ENCODE results near the gene SSNA1.

DNA sequence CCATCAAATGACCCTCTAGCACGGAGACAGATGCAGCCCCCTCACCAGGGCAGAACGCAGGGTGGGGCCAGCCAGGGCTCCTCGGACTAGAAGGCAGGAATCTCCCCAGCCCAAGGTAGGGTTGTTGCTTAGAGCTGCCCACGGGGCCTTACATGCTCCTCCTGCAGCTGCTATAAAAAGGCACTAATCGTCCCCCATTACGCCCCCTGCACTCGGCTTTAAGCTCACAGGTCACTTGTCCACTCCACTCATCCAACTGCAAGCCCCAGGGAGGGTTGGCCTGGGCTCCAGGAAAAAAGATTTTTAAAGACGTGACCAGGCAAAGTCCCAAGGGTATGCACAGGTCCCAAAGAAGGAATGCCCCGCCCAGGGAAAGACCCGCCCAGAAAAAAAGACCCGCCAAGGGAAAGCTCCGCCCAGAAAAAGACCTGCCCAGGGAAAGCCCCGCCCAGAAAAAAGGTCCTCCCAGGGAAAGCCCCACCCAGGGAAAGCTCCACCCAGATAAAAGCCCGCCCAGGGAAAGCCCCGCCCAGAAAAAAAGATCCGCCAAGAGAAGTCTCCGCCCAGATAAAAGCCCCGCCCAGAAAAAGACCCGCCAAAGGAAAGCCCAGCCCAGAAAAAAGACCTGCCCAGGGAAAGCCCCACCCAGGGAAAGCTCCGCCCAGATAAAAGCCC lies 38.4 kb upstream of the SSNA1 start:
- TF ChIP-seq, protein P1, sequence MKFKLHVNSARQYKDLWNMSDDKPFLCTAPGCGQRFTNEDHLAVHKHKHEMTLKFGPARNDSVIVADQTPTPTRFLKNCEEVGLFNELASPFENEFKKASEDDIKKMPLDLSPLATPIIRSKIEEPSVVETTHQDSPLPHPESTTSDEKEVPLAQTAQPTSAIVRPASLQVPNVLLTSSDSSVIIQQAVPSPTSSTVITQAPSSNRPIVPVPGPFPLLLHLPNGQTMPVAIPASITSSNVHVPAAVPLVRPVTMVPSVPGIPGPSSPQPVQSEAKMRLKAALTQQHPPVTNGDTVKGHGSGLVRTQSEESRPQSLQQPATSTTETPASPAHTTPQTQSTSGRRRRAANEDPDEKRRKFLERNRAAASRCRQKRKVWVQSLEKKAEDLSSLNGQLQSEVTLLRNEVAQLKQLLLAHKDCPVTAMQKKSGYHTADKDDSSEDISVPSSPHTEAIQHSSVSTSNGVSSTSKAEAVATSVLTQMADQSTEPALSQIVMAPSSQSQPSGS (tag by site-specific recombination; IDR thresholded peaks at IDR 0.05; ENCODE audit: low read depth): no peak
- TF ChIP-seq WT1 (tag by site-specific recombination; IDR thresholded peaks at IDR 0.05) (no peak), ZNF416 (tag by site-specific recombination; IDR thresholded peaks at IDR 0.05) (no peak), ZBTB7A (tag by site-specific recombination; IDR thresholded peaks at IDR 0.05; ENCODE audit: low read depth) (no peak)
- TF ChIP-seq, protein P2, sequence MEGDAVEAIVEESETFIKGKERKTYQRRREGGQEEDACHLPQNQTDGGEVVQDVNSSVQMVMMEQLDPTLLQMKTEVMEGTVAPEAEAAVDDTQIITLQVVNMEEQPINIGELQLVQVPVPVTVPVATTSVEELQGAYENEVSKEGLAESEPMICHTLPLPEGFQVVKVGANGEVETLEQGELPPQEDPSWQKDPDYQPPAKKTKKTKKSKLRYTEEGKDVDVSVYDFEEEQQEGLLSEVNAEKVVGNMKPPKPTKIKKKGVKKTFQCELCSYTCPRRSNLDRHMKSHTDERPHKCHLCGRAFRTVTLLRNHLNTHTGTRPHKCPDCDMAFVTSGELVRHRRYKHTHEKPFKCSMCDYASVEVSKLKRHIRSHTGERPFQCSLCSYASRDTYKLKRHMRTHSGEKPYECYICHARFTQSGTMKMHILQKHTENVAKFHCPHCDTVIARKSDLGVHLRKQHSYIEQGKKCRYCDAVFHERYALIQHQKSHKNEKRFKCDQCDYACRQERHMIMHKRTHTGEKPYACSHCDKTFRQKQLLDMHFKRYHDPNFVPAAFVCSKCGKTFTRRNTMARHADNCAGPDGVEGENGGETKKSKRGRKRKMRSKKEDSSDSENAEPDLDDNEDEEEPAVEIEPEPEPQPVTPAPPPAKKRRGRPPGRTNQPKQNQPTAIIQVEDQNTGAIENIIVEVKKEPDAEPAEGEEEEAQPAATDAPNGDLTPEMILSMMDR (tag by site-specific recombination; IDR thresholded peaks at IDR 0.05): no peak

All from HEK293 (cell line).